ENCODE results near the gene IL20RA. TPM values are rescaled to one million over a fixed set of nuclear protein-coding genes. Genes with fewer than 3 reads are reported as not detected.

IL20RA gene, protein sequence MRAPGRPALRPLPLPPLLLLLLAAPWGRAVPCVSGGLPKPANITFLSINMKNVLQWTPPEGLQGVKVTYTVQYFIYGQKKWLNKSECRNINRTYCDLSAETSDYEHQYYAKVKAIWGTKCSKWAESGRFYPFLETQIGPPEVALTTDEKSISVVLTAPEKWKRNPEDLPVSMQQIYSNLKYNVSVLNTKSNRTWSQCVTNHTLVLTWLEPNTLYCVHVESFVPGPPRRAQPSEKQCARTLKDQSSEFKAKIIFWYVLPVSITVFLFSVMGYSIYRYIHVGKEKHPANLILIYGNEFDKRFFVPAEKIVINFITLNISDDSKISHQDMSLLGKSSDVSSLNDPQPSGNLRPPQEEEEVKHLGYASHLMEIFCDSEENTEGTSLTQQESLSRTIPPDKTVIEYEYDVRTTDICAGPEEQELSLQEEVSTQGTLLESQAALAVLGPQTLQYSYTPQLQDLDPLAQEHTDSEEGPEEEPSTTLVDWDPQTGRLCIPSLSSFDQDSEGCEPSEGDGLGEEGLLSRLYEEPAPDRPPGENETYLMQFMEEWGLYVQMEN
- under 0.01 and 0.28 TPM in 2 replicates for total RNA-seq

DNA sequence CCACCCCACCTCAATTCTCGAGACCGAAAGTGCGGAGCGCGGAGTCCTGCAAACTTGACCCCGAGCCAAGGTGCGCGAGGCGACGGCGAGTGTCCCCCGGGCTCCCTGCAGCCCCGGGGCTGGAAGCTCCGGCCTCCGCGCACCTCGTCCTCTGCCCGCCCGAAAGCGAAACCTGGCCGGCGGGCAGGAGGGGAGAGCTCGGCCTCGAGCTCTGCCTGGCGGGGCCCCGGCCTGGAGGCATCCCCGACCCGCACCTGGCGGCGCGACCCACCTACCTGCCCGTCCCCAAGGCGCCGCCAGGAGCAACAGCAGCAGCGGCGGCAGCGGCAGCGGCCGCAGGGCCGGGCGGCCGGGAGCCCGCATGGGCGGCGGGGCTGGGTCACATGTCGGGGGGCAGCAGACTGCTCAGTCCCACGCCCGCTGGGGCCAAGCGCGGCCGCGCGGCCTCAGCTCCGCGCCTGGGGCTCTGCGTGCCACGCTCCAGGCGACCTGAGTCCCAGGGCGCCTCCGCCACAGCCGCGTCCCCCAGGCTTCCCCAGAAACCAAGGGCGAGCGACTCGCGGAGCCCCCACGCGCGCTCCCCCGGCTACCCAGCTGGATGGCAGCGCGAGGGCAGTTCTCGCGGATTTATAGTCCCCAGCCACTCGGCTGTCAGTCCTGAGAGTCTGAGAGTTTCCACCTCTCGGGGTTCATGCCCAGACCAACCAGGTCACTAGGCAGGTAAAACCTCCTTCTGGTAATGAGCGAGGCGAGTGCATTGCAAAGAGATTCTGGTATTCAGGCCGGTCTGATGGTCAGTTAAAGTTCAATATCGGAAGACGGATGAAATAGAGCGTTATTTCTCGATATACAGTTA is at the start of gene IL20RA:
Gene IL20RA (minus strand): TSS at position 600 of the 856 bp plus-strand sequence. CDS start 237 bp downstream, at position 363.

Other genes starting within 250 kb of the IL20RA start
- gene PEX7, start 222.4 kb downstream of the IL20RA start, total RNA-seq, result 12.7 and 14.4 TPM in 2 replicates
- under 0.01 TPM in 1 of 2 replicates, not detected in the other for gene SLC35D3, start 122.7 kb downstream of the IL20RA start, total RNA-seq
- gene IL22RA2, start 128.7 kb upstream of the IL20RA start, total RNA-seq, result not detected in 2 replicates
- 40.1 and 89.6 TPM in 2 replicates for gene IFNGR1, start 174.4 kb upstream of the IL20RA start, total RNA-seq

Data from regular cardiac myocyte (primary cell).